Hair follicular keratinocyte (primary cell): ENCODE results near the gene TBCEL. TPM values are rescaled to one million over a fixed set of nuclear protein-coding genes. Genes with fewer than 3 reads are reported as not detected.

Source experiments
- total RNA-seq: library from RNA; depleted of rRNA; stranded (reverse); fragments of >200 nt; gene quantifications from 2 replicates; pipeline ENCODE4 v1.2.3, GENCODE V29; 2015

The TBCEL gene, protein sequence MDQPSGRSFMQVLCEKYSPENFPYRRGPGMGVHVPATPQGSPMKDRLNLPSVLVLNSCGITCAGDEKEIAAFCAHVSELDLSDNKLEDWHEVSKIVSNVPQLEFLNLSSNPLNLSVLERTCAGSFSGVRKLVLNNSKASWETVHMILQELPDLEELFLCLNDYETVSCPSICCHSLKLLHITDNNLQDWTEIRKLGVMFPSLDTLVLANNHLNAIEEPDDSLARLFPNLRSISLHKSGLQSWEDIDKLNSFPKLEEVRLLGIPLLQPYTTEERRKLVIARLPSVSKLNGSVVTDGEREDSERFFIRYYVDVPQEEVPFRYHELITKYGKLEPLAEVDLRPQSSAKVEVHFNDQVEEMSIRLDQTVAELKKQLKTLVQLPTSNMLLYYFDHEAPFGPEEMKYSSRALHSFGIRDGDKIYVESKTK
- 3.7 and 6.8 TPM in 2 replicates for total RNA-seq

DNA sequence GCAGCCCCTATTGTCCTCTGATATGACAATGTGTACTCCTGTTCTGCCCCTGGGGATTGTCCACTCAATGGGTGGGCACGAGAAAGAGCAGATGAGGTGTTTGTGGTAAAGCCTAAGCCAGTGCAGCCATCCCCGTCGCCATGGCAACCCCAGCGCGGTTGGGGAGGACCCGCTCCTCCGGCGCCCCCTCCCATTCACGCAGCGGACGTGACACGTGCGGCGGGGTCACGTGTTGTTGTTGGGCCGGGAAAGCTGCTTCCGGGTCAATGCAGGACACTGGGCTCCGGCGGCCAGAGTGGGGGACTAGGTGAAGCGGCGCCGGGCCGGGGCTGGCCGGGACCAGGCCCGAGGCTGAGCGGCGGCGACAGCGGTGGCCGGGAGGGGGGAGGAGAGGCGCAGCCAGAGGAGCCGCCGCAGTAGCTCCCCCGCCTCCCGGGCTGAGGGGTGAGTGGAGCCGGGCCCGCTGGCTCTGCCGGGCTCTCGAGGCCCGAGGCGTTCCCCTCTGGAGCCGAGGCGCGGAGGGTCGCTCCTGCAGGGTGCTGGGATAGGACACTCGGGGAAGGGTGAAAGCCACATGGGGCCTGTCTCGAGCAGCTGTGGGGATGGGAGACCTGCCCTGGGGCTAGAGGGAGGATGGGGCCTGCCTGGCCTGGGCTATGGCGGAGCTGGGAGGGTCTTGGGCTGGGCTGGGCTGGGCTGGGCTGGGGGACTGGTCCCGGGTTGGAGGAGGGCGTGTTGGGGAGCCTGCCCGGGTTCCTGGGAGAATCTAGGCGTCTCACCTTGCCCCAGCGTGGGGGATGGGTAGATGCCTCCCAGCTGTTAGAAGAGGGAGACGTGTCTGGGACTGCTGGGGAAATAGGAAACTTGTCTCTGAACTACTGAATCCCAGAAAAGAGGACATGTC lies at the start of gene TBCEL:
TSS of gene TBCEL (plus strand) at position 255 of the 904 bp plus-strand sequence. CDS start 21,589 bp downstream, outside the sequence.

GRCh38 chr11:121100943-121101342 lies 77.0 kb downstream of the TBCEL start, which contains the start of gene TECTA:
TSS of gene TECTA (plus strand) at chr11:121101243. CDS start at chr11:121102666, 1,423 bp downstream.

Other genes with a start within 250 kb of the TBCEL start
- gene TECTA, start 77.1 kb downstream of the TBCEL start, total RNA-seq = 0.16 TPM in 1 of 2 replicates, not detected in the other